T-helper 2 cell treated with Interferon-gamma antibody and Interleukin-4, amounts not matched to agents 5 μg/mL and 100 μg/mL, for 36 hours (primary cell): Measurements from ENCODE around the gene ZSCAN12.

Experiments used
- DNase-seq: peaks from one replicate; pipeline ENCODE4 v3.0.0; 2021; ENCODE audit warnings: low spot score
- H3K27ac Mint-ChIP-seq: one replicate; pipeline ENCODE4 v1.8.0; 2021; ENCODE audit warnings: mild to moderate bottlenecking, mixed read lengths
- H3K27me3 Mint-ChIP-seq: one replicate; pipeline ENCODE4 v1.8.0; 2021; ENCODE audit warnings: low read depth, mixed read lengths
- H3K36me3 Mint-ChIP-seq: one replicate; pipeline ENCODE4 v1.8.0; 2021; ENCODE audit warnings: low read depth, mixed read lengths
- H3K4me1 Mint-ChIP-seq: one replicate; pipeline ENCODE4 v1.8.0; 2021; ENCODE audit warnings: low read depth, mixed read lengths
- H3K4me3 Mint-ChIP-seq: one replicate; pipeline ENCODE4 v1.8.0; 2022; ENCODE audit warnings: mild to moderate bottlenecking, moderate library complexity, mixed read lengths
- H3K9me3 Mint-ChIP-seq: one replicate; pipeline ENCODE4 v1.8.0; 2021; ENCODE audit warnings: mixed read lengths

Gene ZSCAN12

DNA sequence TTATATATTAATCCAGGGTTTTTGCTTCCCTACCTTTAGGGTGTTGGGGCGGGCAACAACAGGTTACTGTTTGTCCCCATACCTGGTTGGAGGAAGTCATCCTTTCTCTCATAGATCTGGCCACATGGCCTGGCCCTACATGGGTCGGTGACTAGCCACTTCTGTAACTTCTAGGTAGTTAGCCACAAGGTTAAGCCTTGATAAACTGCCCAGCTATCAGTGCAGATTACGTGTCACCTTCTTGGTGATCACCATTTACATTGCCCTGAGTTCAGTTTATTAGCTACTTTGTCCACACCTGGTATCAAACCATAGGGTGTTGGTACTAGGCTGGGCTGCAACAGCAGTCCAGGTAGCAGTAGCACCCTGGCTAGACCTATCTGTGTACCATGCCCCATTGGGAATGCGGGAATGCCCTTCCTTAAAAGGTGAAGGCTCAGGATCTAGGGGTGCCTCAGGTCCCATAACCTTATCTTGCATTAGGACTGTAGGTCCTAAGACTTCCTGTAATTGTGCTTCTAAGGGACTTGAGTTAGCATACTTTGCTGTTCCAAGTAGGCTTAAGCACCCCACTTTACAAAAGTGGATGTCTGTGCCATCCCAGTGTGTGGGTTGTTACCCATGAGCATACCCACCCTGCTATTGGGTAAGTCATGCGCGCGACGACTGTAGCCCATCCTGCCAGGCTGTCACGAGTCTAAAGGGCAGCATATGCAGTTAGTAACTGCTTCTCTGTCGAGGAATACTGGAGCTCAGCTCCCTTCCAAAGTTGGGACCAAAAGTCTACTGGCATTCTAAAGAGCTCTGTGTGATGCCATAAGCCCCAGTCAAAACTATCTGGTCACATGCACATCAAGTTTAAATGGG lies 44.6 kb downstream of the ZSCAN12 start:
- peak overlapping the region; percentile 26 for H3K27ac Mint-ChIP-seq
- H3K9me3 Mint-ChIP-seq, result peaks cover 3% of the 10 kb centered on the region
- DNase-seq, result no peak
- peak overlapping the region; percentile 93 for H3K4me3 Mint-ChIP-seq
- H3K4me1 Mint-ChIP-seq, result peaks cover 36% of the 10 kb centered on the region
- no peaks in the 10 kb centered on the region for H3K27me3 Mint-ChIP-seq
- H3K36me3 Mint-ChIP-seq, result peaks cover 16% of the 10 kb centered on the region

DNA sequence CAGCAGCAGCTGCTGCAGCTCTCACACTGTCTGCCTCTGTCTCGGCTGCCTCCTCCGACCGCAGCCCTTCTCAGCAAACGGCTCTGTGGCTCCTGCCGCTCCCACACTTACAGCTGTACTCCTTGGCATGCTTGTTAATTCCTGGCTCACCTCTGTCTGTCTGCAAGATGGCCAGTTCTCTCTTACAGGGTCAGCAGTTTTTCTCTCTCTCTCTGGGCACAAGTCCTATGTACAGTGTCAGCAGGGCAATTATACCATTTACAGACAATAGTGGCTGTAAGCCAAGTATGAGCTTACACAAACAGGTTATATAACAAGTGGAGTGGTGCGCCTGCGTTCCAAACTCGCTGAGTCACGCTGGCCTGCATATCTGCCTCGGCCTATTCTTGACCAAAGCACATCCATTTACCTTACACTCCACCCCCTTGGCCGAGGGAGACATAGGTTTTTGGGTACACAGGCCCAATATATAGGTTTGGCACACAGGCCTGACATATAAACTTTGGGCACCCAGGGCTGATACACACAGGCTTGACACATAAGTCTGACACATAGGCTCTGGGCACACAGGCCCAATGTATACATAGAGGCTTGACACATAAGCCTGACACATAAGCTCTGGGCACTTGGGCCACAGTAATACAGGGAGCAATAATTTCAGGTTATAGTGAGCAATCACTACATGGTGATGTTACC lies 45.4 kb downstream of the ZSCAN12 start:
- Mint-ChIP-seq H3K27me3 (no peaks in the 10 kb centered on the region), H3K27ac (no peak overlapping the region)

DNA sequence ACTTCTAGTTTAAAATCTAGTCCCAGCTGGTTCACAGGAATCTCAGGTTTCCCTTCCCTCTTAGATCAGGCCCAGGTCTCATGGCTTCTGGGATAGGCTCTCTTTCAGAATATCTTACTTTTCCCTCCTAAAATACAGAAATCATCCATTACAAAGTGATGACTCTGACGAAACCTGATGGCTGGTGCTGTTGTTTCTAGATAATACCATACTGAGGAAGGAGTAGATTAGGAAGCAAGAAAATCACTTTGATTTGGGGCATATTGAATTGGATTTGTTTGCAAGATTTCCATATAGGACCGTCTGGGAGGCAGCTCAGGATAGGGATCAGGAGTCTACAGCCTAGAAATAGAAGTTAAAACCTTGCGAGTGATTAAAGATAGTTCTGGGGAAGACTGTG lies 46.2 kb downstream of the ZSCAN12 start:
- DNase-seq, result no peak
- peaks cover under 1% of the 10 kb centered on the region for H3K27me3 Mint-ChIP-seq
- peaks cover 39% of the 10 kb centered on the region for H3K4me1 Mint-ChIP-seq

More for the DNA sequence above, 45.4 kb downstream of the ZSCAN12 start:
- peaks cover 3% of the 10 kb centered on the region for H3K9me3 Mint-ChIP-seq
- DNase-seq, result no peak
- H3K4me1 Mint-ChIP-seq, result peaks cover 39% of the 10 kb centered on the region
- no peak overlapping the region for H3K4me3 Mint-ChIP-seq
- peaks cover 19% of the 10 kb centered on the region for H3K36me3 Mint-ChIP-seq

DNA sequence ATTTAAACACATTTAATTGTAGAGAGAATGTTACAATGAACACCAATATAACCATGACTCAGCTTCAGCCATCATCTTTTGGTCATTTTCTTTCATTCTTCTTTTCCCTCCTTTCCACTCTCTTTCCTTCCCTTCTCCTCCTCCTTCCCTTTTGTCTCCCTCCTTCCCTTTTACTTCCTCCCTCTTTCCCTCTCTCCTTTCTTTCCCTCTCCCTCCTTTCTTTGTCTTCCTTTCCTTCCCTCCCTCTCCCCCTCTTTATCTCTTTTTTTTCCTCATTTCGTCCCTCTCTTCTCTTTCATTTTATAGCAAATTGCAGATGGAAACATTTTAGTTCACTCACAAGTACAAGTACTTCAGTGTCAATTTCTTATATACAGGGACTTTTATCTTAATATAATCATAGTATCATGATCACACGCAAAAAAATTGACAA lies 48.0 kb downstream of the ZSCAN12 start:
- H3K4me1 Mint-ChIP-seq, result peaks cover 31% of the 10 kb centered on the region
- H3K27ac Mint-ChIP-seq, result peak overlapping the region; percentile 70
- H3K9me3 Mint-ChIP-seq, result peaks cover 3% of the 10 kb centered on the region
- H3K36me3 Mint-ChIP-seq, result peaks cover 17% of the 10 kb centered on the region
- no peak for DNase-seq
- H3K4me3 Mint-ChIP-seq, result peak overlapping the region; percentile 96
- peaks cover 16% of the 10 kb centered on the region for H3K27me3 Mint-ChIP-seq

More for the DNA sequence above, 46.2 kb downstream of the ZSCAN12 start:
- no peak overlapping the region for H3K4me3 Mint-ChIP-seq
- peaks cover 19% of the 10 kb centered on the region for H3K36me3 Mint-ChIP-seq
- peaks cover 3% of the 10 kb centered on the region for H3K9me3 Mint-ChIP-seq
- no peak overlapping the region for H3K27ac Mint-ChIP-seq

DNA sequence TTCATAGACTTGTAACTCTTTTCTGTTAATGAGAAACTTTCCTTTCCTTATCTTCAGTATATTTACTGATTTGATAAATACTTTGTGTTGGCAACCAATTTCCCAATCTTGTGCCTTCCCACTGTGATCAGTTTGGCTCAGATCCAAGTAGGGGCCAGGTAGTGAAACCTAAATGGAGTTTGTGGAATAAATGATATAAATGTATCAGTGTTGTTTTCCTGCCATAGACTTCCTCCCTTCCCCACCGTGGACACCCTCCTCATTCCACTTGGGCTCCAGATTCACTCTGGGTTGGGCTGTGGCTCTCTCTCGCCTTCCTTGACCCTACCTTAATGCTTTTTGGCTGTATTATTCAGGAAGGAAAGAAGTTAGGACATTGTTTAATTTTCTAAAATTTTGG lies 48.5 kb downstream of the ZSCAN12 start:
- peaks cover 3% of the 10 kb centered on the region for H3K9me3 Mint-ChIP-seq
- no peak for DNase-seq
- H3K27ac Mint-ChIP-seq, result no peak overlapping the region
- peaks cover 28% of the 10 kb centered on the region for H3K4me1 Mint-ChIP-seq
- H3K27me3 Mint-ChIP-seq, result peaks cover 20% of the 10 kb centered on the region
- H3K36me3 Mint-ChIP-seq, result peaks cover 17% of the 10 kb centered on the region
- peak overlapping the region; percentile 96 for H3K4me3 Mint-ChIP-seq

DNA sequence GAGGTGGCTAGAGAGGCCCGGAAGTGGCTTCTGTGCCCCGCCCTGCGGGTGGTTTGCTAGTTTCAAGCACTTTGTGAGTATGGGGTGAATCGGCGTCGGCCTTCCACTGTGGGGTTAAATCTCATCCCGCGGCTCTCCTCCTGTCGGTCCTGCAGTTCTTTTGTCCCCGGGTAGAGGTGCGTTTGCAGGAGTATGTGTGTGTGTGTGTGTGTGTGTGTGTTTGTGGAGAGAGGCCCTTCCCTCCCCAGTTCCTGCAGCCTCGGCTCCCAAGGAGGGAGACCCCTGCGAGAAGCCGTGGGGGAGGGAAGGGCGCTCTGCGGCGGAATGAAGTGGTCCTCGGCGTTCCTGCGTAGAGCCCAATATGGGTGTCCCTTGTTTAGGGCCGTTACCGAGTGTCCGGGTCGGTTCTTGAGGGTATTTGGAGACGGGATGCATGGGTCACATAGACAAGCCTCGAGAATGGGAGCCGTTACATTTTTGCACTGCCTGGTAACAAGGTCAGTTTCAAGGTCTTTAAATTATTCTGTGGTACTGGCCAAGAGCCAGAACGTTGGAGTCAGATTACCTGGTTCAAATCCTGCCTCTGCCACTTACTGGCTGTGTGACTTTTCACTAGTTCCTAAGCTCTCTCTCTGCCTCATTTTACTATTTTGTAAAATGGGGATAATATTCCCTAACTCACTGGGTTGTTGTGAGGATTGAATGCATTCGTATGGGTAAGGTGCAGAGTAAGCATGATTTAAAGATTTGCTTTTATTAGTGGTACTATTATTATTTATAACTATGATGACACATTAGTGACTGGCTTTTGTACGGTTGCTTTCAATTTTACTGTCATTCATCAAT lies 49.4 kb downstream of the ZSCAN12 start, which contains the start of gene ZKSCAN3:
Gene ZKSCAN3, plus strand, starts transcription at position 56 of the 846 bp plus-strand sequence. CDS start 9,640 bp downstream, outside the sequence.
- H3K27me3 Mint-ChIP-seq, result peaks cover 29% of the 10 kb centered on the region
- peaks cover 3% of the 10 kb centered on the region for H3K9me3 Mint-ChIP-seq
- peak; percentile 86 for DNase-seq
- H3K4me3 Mint-ChIP-seq, result peak within 1 kb of the TSS; percentile 96
- peaks cover 17% of the 10 kb centered on the region for H3K36me3 Mint-ChIP-seq
- peak within 1 kb of the TSS; percentile 95 for H3K27ac Mint-ChIP-seq
- peaks cover 18% of the 10 kb centered on the region for H3K4me1 Mint-ChIP-seq

DNA sequence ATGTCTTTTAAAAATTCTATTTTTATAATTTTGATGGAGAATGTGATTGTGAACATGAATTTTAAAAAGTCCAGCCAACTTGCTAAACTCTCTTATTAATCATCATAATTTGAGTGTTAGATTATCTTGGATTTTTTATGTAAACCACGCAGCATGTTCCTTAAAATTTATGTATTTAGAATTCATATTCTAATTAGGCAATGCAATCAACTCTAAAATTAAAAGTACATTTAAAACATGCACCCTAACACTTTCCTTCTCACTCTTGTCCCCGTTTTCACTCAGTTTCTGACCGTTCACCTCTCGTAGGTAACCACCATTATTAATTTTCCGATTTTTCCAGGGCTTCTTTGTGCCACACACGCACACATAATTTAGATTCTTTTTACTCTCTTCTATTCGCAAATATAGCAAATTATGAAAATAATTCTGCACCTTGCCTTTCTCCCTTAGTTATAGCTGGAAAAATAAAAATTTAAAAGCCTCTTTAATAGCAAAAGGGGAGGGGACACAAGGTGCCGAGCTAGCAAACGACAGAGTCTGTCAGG lies 50.1 kb downstream of the ZSCAN12 start:
- Mint-ChIP-seq H3K27me3 (peaks cover 34% of the 10 kb centered on the region), H3K4me1 (peaks cover 17% of the 10 kb centered on the region), H3K9me3 (peaks cover 3% of the 10 kb centered on the region), H3K27ac (peak overlapping the region; percentile 95), H3K36me3 (peaks cover 17% of the 10 kb centered on the region), H3K4me3 (peak overlapping the region; percentile 96)
- no peak for DNase-seq

DNA sequence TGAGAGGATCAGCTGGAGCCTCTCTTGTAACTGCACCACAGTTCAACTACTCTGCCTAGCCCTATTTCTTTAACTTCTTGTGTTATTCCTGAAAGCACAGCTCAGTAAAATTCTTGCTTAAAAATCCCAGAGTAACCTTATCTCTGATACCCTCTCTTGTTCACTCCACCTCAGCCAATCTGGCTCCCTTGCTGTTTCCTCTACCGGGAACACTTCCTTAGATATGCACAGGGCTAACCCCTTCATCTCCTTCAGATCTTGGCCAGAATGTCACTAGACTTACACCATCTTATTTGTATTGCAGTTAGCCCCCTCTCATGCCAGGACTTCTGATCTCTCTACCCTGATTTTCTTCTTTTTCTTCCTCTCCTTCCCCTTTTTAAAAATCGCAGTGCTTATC lies 52.4 kb downstream of the ZSCAN12 start:
- Mint-ChIP-seq H3K9me3 (peaks cover 5% of the 10 kb centered on the region), H3K27me3 (peaks cover 39% of the 10 kb centered on the region), H3K4me3 (no peak overlapping the region), H3K4me1 (peaks cover 17% of the 10 kb centered on the region), H3K27ac (no peak overlapping the region), H3K36me3 (peaks cover 9% of the 10 kb centered on the region)
- no peak for DNase-seq

DNA sequence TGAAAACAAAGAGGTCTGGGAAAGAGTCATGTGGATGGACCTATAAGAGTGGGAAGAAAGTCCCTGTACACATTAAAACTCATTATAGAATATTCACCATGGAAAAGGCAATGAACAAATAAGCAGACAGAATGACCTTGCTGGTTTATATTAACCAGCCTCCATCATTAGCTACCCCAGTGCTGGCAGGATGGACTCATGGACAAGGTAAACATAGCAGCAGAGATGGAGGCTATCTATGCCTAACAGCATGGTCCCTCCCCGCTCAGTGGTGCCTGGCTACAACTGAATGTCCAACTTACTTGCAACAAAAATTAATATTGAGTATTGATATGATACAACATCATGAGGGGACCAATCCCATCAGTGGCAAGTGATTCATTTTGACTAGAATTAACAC lies 54.3 kb downstream of the ZSCAN12 start:
- no peak overlapping the region for H3K27ac Mint-ChIP-seq
- peaks cover 4% of the 10 kb centered on the region for H3K4me1 Mint-ChIP-seq
- peaks cover 39% of the 10 kb centered on the region for H3K27me3 Mint-ChIP-seq
- DNase-seq, result no peak
- peaks cover 8% of the 10 kb centered on the region for H3K36me3 Mint-ChIP-seq
- no peak overlapping the region for H3K4me3 Mint-ChIP-seq
- peaks cover 20% of the 10 kb centered on the region for H3K9me3 Mint-ChIP-seq

DNA sequence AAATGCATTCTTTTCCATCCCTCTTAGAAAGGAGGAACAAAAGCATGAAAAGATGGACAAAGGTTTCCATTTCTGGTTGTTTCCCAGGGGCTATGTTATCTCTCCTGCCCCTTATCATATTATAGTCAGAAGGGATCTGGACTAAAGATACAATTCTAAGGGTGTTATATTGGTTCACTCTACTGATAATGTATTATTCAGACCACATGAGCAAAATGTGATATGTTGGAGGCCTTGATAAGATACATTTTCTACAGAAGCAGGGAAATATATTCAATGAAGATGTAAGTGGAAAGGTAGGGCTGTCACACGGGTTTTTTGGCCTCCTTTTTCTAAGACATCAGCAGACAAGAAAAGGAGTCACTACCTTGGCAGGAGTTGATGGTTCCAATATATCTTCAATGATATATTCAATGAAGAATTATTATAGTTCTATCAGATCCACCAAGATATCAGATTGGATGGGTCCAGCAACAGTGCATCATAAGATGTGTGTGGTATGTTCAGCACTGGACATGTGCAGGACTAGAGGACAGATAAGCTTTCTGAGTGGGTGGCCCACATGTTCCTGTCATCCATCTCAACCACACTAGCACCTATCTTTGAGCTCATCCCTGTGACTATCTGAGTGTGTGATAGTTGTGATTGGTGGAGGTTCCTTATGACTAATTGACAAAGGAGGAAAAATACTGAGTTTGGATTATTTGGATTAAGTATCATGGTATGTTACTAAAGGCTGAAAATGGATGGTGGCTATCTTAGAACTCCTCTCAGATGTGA lies 55.5 kb downstream of the ZSCAN12 start:
- Mint-ChIP-seq H3K9me3 (peaks cover 27% of the 10 kb centered on the region), H3K4me3 (no peak overlapping the region), H3K4me1 (no peaks in the 10 kb centered on the region), H3K27me3 (peaks cover 39% of the 10 kb centered on the region), H3K27ac (no peak overlapping the region), H3K36me3 (peaks cover 8% of the 10 kb centered on the region)
- no peak for DNase-seq

DNA sequence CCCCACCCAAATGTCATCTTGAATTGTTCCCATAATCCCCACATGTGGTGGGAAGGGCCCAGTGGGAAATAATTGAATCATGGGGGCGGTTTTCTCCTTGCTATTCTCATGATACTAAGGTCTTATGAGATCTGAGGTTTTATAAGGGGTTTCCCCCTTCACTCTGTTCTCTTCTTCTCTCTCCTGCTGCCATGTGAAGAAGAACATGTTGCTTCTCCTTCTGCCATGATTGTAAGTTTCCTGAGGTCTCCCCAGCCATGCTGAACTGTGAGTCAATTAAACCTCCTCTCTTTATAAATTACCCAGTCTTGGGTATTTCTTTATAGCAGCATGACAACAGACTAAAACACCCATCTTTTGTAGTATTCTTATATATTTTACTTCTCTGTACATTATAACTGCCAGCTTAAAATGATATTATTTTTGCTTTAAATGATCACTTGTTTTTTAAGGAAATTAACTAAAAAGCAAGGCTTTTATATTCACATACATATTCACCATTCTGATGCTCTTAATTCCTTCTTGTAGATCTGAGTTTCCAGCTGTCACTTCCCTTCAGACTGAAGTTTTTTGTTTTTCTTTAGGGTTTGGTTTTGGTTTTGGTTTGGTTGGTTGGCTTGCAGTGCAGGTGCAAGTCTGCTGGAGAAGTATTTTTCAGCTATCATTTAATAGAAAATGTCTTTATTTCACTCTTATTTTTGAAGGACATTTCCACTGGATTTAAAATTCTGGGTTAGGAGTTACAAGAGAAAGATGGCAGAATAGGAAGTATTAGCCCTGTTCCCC lies 59.0 kb downstream of the ZSCAN12 start:
- no peak for DNase-seq
- Mint-ChIP-seq H3K9me3 (peaks cover 27% of the 10 kb centered on the region), H3K27me3 (peaks cover 14% of the 10 kb centered on the region), H3K36me3 (peaks cover 8% of the 10 kb centered on the region), H3K27ac (no peak overlapping the region), H3K4me1 (no peaks in the 10 kb centered on the region), H3K4me3 (no peak overlapping the region)

DNA sequence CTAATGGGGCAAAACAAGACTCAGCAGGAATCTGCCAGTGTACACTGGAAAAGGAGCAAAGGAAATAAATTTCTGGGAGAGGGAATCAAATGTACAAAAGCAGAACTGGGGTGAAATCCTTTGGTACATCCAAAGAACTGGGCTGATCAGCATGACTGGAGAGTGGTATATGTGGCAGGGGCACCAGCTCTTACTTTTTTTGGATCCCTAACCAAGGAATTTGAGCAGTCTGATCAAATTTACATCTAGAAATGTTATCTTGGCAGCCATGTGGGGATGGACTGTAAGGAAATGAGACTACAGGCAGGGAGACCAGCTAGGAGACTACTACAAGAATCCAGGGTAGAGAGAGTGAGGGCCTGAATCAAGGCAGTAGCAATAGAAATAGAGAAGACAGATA lies 62.4 kb downstream of the ZSCAN12 start:
- Mint-ChIP-seq H3K4me3 (no peak overlapping the region), H3K4me1 (peaks cover 5% of the 10 kb centered on the region), H3K27me3 (peaks cover under 1% of the 10 kb centered on the region), H3K27ac (no peak overlapping the region), H3K36me3 (peaks cover 8% of the 10 kb centered on the region), H3K9me3 (peaks cover 23% of the 10 kb centered on the region)
- DNase-seq, result no peak
